Epithelial cell of proximal tubule (primary cell): ENCODE data around the gene MTERF2. TPM values are rescaled to one million over a fixed set of nuclear protein-coding genes. Genes with fewer than 3 reads are reported as not detected.

Experiments
- DNase-seq: peaks from one replicate; pipeline ENCODE4 v3.0.0-alpha.2; 2011; ENCODE audit warnings: low read depth
- H3K4me3 ChIP-seq: 2 replicates; pipeline ENCODE4 v1.5.1; 2011; ENCODE audit warnings: low read depth, mild to moderate bottlenecking, low read length
- total RNA-seq: library from RNA; depleted of rRNA; stranded (reverse); fragments of >200 nt; gene quantifications from 2 replicates; pipeline ENCODE4 v1.2.3, GENCODE V29; 2015
- TF ChIP-seq, protein P1 (sequence below): conservative IDR thresholded peaks from 2 replicates; pipeline ENCODE4 v1.5.1; 2012; ENCODE audit warnings: low read depth, mild to moderate bottlenecking, low read length

Gene MTERF2
- total RNA-seq, 1 donor from 2014 or later, result 2.9 TPM

- no peak overlapping the region for H3K4me3 ChIP-seq
- no peak for DNase-seq
- TF ChIP-seq, protein P1, sequence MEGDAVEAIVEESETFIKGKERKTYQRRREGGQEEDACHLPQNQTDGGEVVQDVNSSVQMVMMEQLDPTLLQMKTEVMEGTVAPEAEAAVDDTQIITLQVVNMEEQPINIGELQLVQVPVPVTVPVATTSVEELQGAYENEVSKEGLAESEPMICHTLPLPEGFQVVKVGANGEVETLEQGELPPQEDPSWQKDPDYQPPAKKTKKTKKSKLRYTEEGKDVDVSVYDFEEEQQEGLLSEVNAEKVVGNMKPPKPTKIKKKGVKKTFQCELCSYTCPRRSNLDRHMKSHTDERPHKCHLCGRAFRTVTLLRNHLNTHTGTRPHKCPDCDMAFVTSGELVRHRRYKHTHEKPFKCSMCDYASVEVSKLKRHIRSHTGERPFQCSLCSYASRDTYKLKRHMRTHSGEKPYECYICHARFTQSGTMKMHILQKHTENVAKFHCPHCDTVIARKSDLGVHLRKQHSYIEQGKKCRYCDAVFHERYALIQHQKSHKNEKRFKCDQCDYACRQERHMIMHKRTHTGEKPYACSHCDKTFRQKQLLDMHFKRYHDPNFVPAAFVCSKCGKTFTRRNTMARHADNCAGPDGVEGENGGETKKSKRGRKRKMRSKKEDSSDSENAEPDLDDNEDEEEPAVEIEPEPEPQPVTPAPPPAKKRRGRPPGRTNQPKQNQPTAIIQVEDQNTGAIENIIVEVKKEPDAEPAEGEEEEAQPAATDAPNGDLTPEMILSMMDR, result no peak
Observed at GRCh38 chr12:106941481-106942156, 45.3 kb downstream of the MTERF2 start.

DNA sequence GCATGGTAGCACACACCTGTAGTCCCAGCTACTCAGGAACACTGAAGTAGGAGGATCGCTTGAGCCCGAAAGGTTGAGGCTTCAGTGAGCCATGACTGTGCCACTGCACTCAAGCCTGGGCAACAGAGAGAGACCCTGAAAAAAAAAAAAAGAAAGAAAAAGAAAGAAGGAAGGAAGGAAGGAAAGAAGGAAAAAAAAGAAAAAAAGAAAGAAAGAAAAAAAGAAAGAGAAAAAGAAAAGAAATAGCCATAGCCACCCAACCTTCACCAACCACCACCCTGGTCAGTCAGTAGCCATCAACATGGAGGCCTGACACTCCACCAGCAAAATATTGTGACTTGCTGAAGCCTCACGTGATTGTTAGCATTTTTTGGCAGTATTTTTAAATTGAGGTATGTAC is 52.7 kb downstream of the MTERF2 start:
- no peak overlapping the region for H3K4me3 ChIP-seq
- TF ChIP-seq, protein P1, result no peak
- DNase-seq, result no peak

Other genes starting within 250 kb of the MTERF2 start
- 6.5 and 12.2 TPM in 2 replicates for gene RIC8B, start 212.5 kb downstream of the MTERF2 start, total RNA-seq
- 33.5 and 40.1 TPM in 2 replicates for gene TMEM263, start 31.2 kb downstream of the MTERF2 start, total RNA-seq
- 26.8 and 31.0 TPM in 2 replicates for gene CRY1, start 106.4 kb upstream of the MTERF2 start, total RNA-seq